Amygdala (tissue), 56 donors: ENCODE measurements around the gene ENTR1.
"Not testable (repeated sequence)": the region's sequence is repeated elsewhere in the genome, so short reads cannot be mapped to it uniquely, and the experiment has no call there.

Experiments
- DNase-seq, 56 donors: peaks; one replicate each; lab custom pipeline; 2025; lab: John Stamatoyannopoulos, UW

ENTR1 gene

GRCh38 chr9:136439481-136440408 is 29.3 kb upstream of the ENTR1 start, which contains the start of gene INPP5E:
INPP5E (minus strand) TSS chr9:136439845; CDS start chr9:136439419, 426 bp downstream.
- peak in 41 of 56 donors; percentile 5 to 75 (median 42) for DNase-seq

GRCh38 chr9:136438548-136439480 is 28.4 kb upstream of the ENTR1 start:
- peak in 4 of 56 donors; percentile 16 to 53 (median 34) for DNase-seq

- DNase-seq, result no peak
Observed at GRCh38 chr9:136437839-136438547, 27.6 kb upstream of the ENTR1 start.

- no peak for DNase-seq
Observed at GRCh38 chr9:136437430-136437829, 27.0 kb upstream of the ENTR1 start.

GRCh38 chr9:136436055-136436634 is 25.7 kb upstream of the ENTR1 start:
- DNase-seq, result no peak

GRCh38 chr9:136434580-136435169 is 24.3 kb upstream of the ENTR1 start:
- DNase-seq, result no peak

GRCh38 chr9:136433849-136434579 is 23.6 kb upstream of the ENTR1 start:
- DNase-seq, result no peak

GRCh38 chr9:136433043-136433715 is 22.8 kb upstream of the ENTR1 start:
- no peak for DNase-seq

GRCh38 chr9:136432591-136432990 is 22.2 kb upstream of the ENTR1 start:
- DNase-seq, result no peak

- no peak for DNase-seq
Observed at GRCh38 chr9:136431782-136432350, 21.5 kb upstream of the ENTR1 start.

- DNase-seq, result no peak
Observed at GRCh38 chr9:136430588-136431234, 20.3 kb upstream of the ENTR1 start.

GRCh38 chr9:136429683-136430491 is 19.5 kb upstream of the ENTR1 start:
- DNase-seq, result no peak

- DNase-seq, result no peak
Observed at GRCh38 chr9:136429075-136429628, 18.7 kb upstream of the ENTR1 start.

- DNase-seq, result no peak
Observed at GRCh38 chr9:136426787-136427186, 16.4 kb upstream of the ENTR1 start.

- not testable (repeated sequence) for DNase-seq
Observed at GRCh38 chr9:136425367-136425766, 15.0 kb upstream of the ENTR1 start.

GRCh38 chr9:136424750-136425362 is 14.4 kb upstream of the ENTR1 start:
- DNase-seq, result no peak
